NCI-H1105 (cell line): Measurements from ENCODE around the gene LPAR5.

Experiments used
- DNase-seq: peaks from one replicate; lab custom pipeline; 2025; lab: John Stamatoyannopoulos, UW

The LPAR5 gene

GRCh38 chr12:6638305-6638704 is 2.5 kb upstream of the LPAR5 start:
- DNase-seq, result no peak

GRCh38 chr12:6635375-6635855 is 344 bp downstream of the LPAR5 start:
- no peak for DNase-seq

- DNase-seq, result no peak
Measured at GRCh38 chr12:6632026-6632983, 3.5 kb downstream of the LPAR5 start.

- DNase-seq, result no peak
Measured at GRCh38 chr12:6631549-6631961, 4.2 kb downstream of the LPAR5 start.

- no peak for DNase-seq
Measured at GRCh38 chr12:6630736-6631135, 5.0 kb downstream of the LPAR5 start.

- no peak for DNase-seq
Measured at GRCh38 chr12:6627616-6628015, 8.1 kb downstream of the LPAR5 start.

GRCh38 chr12:6626654-6627283 is 9.0 kb downstream of the LPAR5 start:
- no peak for DNase-seq

GRCh38 chr12:6620885-6621274 is 14.9 kb downstream of the LPAR5 start:
- no peak for DNase-seq

- DNase-seq, result no peak
Measured at GRCh38 chr12:6620137-6620884, 15.4 kb downstream of the LPAR5 start.

- no peak for DNase-seq
Measured at GRCh38 chr12:6618483-6619225, 17.1 kb downstream of the LPAR5 start.

GRCh38 chr12:6615802-6616201 is 20.0 kb downstream of the LPAR5 start:
- DNase-seq, result no peak

GRCh38 chr12:6614513-6615172 is 21.1 kb downstream of the LPAR5 start:
- DNase-seq, result no peak

- peak; percentile 99 for DNase-seq
Measured at GRCh38 chr12:6613776-6614512, 21.8 kb downstream of the LPAR5 start.

GRCh38 chr12:6613015-6613775 is 22.6 kb downstream of the LPAR5 start:
- peak; percentile 97 for DNase-seq

GRCh38 chr12:6612652-6613014 is 23.1 kb downstream of the LPAR5 start:
- DNase-seq, result no peak

- DNase-seq, result no peak
Measured at GRCh38 chr12:6612247-6612646, 23.5 kb downstream of the LPAR5 start.

GRCh38 chr12:6608592-6609281 is 27.0 kb downstream of the LPAR5 start:
- DNase-seq, result no peak

GRCh38 chr12:6607751-6608591 is 27.8 kb downstream of the LPAR5 start:
- DNase-seq, result peak; percentile 95
